HepG2 (cell line): ENCODE data around the gene PNPLA2. TPM values are rescaled to one million over a fixed set of nuclear protein-coding genes. Genes with fewer than 3 reads are reported as not detected.

ENCODE experiments used
- ARNTL ChIP-seq: sonication (generic); formaldehyde crosslinking; IDR thresholded peaks from 2 replicates; pipeline ENCODE4 v1.4.0; 2020; ENCODE audit warnings: mild to moderate bottlenecking, missing genetic modification reagents
- BCL6 ChIP-seq: IDR thresholded peaks from 2 replicates; pipeline ENCODE4 v1.6.1; 2016; ENCODE audit warnings: missing genetic modification reagents, missing compliant biosample characterization
- FOXA3 ChIP-seq: IDR thresholded peaks from 2 replicates; pipeline ENCODE4 v1.6.1; 2016; ENCODE audit warnings: missing genetic modification reagents, missing compliant biosample characterization
- HMG20B ChIP-seq: conservative IDR thresholded peaks from 2 replicates; pipeline ENCODE4 v1.6.1; 2016; ENCODE audit warnings: missing genetic modification reagents, missing compliant biosample characterization
- KAT8 ChIP-seq: IDR thresholded peaks from 2 replicates; pipeline ENCODE4 v1.6.1; 2016; ENCODE audit warnings: missing genetic modification reagents, missing compliant biosample characterization
- KDM5A ChIP-seq: fragments of 200-600 bp; sonication (generic); IDR thresholded peaks from 2 replicates; pipeline ENCODE4 v1.7.0; 2018; ENCODE audit warnings: antibody characterized with exemption, mild to moderate bottlenecking, low read length, borderline replicate concordance
- MED1 ChIP-seq: sonication (generic); formaldehyde crosslinking; IDR thresholded peaks from 2 replicates; pipeline ENCODE4 v1.4.0; 2020; ENCODE audit warnings: missing genetic modification reagents
- MXD4 ChIP-seq: IDR thresholded peaks from 2 replicates; pipeline ENCODE4 v1.6.1; 2016; ENCODE audit warnings: mild to moderate bottlenecking, missing biosample characterization, missing genetic modification reagents
- NFKBIZ ChIP-seq: IDR thresholded peaks from 2 replicates; pipeline ENCODE4 v1.6.1; 2018; ENCODE audit warnings: missing genetic modification reagents, missing compliant biosample characterization
- NFYC ChIP-seq: IDR thresholded peaks from 2 replicates; pipeline ENCODE4 v1.6.1; 2016; ENCODE audit warnings: missing genetic modification reagents, missing compliant biosample characterization
- PPARG ChIP-seq: conservative IDR thresholded peaks from 2 replicates; pipeline ENCODE4 v1.6.1; 2016; ENCODE audit warnings: missing biosample characterization, missing genetic modification reagents
- SALL1 ChIP-seq: sonication (generic); formaldehyde crosslinking; IDR thresholded peaks from 2 replicates; pipeline ENCODE4 v1.8.0; 2022; ENCODE audit warnings: mild to moderate bottlenecking, missing genetic modification reagents
- SIN3B ChIP-seq: fragments of 150-350 bp; IDR thresholded peaks from 2 replicates; pipeline ENCODE4 v1.6.1; 2014; ENCODE audit warnings: low read length
- SP140L ChIP-seq: sonication (generic); formaldehyde crosslinking; IDR thresholded peaks from 2 replicates; pipeline ENCODE4 v1.4.0; 2020; ENCODE audit warnings: missing genetic modification reagents, borderline replicate concordance
- SP2 ChIP-seq: sonication (generic); formaldehyde crosslinking; IDR thresholded peaks from 2 replicates; pipeline ENCODE4 v1.5.1; 2020; ENCODE audit warnings: mild to moderate bottlenecking, missing genetic modification reagents
- SUZ12 ChIP-seq: fragments of 150-350 bp; IDR thresholded peaks from 2 replicates; pipeline ENCODE4 v1.6.1; 2014; ENCODE audit warnings: low read depth, low read length
- TCF12 ChIP-seq, 2 experiments: fragments of 450-650 bp in 1 of 2; sonication (generic) in 1 of 2; formaldehyde crosslinking in 1 of 2; IDR thresholded peaks; 2 replicates each; pipeline versions ENCODE4 v1.6.1 to v1.8.0; 2017 to 2022; ENCODE audit warnings: antibody characterized with exemption in 1 of 2, mild to moderate bottlenecking in 1 of 2, missing genetic modification reagents in 1 of 2, moderate library complexity in 1 of 2
- TGIF2 ChIP-seq: IDR thresholded peaks from 2 replicates; pipeline ENCODE4 v1.6.1; 2016; ENCODE audit warnings: control low read depth, missing compliant biosample characterization
- U2AF2 ChIP-seq: fragments of 200-400 bp; formaldehyde crosslinking; IDR thresholded peaks from 2 replicates; pipeline ENCODE4 v1.6.1; 2017; ENCODE audit warnings: low read depth, mild to moderate bottlenecking, low read length
- ZFP82 ChIP-seq: sonication (generic); formaldehyde crosslinking; IDR thresholded peaks from 2 replicates; pipeline ENCODE4 v1.5.1; 2020; ENCODE audit warnings: mild to moderate bottlenecking, missing genetic modification reagents, borderline replicate concordance
- ZNF382 ChIP-seq: sonication (generic); formaldehyde crosslinking; IDR thresholded peaks from 2 replicates; pipeline ENCODE4 v1.5.0; 2020; ENCODE audit warnings: missing genetic modification reagents, mild to moderate bottlenecking, borderline replicate concordance
- ZNF460 ChIP-seq: sonication (generic); formaldehyde crosslinking; IDR thresholded peaks from 2 replicates; pipeline ENCODE4 v1.5.1; 2020; ENCODE audit warnings: missing genetic modification reagents, mild to moderate bottlenecking, borderline replicate concordance
- ZNF564 ChIP-seq: sonication (generic); formaldehyde crosslinking; IDR thresholded peaks from 2 replicates; pipeline ENCODE4 v1.8.1; 2023; ENCODE audit warnings: mild to moderate bottlenecking, missing genetic modification reagents
- ZNF569 ChIP-seq: sonication (generic); formaldehyde crosslinking; IDR thresholded peaks from 2 replicates; pipeline ENCODE4 v1.5.0; 2020; ENCODE audit warnings: mild to moderate bottlenecking, missing genetic modification reagents, moderate library complexity, borderline replicate concordance
- ZNF589 ChIP-seq: sonication (generic); formaldehyde crosslinking; conservative IDR thresholded peaks from 2 replicates; pipeline ENCODE4 v1.8.0; 2022; ENCODE audit warnings: mild to moderate bottlenecking, moderate library complexity, missing genetic modification reagents
- ZNF709 ChIP-seq: sonication (generic); formaldehyde crosslinking; IDR thresholded peaks from 2 replicates; pipeline ENCODE4 v1.5.0; 2020; ENCODE audit warnings: mild to moderate bottlenecking, missing genetic modification reagents
- polyA plus RNA-seq, 8 experiments: library from polyadenylated mRNA; depleted of rRNA in 3 of 8; stranded (reverse) in 7 of 8; unstranded in 1 of 8; fragments of >200 nt; fragmentation: Illumina TruSeq in 4 of 8; extraction: Trizol in 4 of 8; gene quantifications; 2 replicates each; pipeline versions ENCODE4 v1.2.1 to v1.2.3, GENCODE V29; 2011 to 2016; ENCODE audit warnings: low read depth in 4 of 8, missing spikeins in 1 of 8, mixed read lengths in 1 of 8; ENCODE audit not compliant: insufficient read depth in 1 of 8
- total RNA-seq, 5 experiments: library from RNA; depleted of rRNA; stranded (reverse); fragments of >200 nt; fragmentation: Illumina TruSeq; extraction: Trizol; gene quantifications; 2 replicates each; pipeline ENCODE4 v1.2.3, GENCODE V29; 2016; ENCODE audit warnings: low read depth in 1 of 5
- TF ChIP-seq, protein P1 (sequence below): IDR thresholded peaks from 2 replicates; pipeline ENCODE4 v1.6.1; 2018; ENCODE audit warnings: missing genetic modification reagents
- TF ChIP-seq, protein P2 (sequence below): sonication (generic); formaldehyde crosslinking; conservative IDR thresholded peaks from 2 replicates; pipeline ENCODE4 v1.4.0; 2020; ENCODE audit warnings: missing genetic modification reagents
- TF ChIP-seq, protein P3 (sequence below): sonication (generic); formaldehyde crosslinking; conservative IDR thresholded peaks from 2 replicates; pipeline ENCODE4 v1.5.0; 2020; ENCODE audit warnings: missing genetic modification reagents

PNPLA2 gene
- total and polyA plus RNA-seq, 2 of the 13 experiments (the other 11 are each of a cell fraction or from before 2014, with no cell fraction given), result 10.5 to 43.2 TPM

DNA sequence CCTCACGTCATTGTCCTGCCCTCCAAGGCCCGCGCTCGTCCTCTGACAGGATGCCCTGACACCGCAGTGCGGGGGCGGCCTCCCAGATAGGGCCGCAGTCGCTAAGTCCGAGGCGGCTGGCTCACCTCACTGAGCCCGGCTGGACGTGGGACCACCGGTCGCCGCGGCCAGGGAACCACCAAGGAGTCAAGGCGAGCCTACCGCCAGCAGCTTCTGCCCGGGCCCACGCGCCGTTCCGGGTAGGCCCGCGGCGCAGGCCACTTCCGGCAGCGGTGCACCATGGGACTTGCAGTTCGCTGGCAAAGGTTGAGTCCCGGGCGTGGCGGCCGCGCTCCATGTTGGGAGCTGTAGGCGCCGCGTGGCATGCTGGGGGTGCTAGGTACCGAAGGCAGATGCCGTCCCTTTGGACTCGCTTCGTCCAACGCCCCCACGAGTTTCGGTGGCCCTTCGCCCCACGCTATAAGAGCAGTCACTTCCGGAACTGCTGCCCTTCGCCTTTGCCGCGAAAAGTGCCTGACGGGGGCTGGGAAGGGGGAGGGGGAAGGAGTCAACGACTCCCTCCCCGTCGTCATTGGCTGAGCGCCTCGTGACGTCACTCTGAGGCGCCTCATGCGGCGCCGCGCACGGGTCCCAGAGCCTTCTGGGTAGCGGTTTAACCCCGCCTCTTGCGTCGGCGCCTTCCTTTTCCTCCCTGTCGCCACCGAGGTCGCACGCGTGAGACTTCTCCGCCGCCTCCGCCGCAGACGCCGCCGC lies 9.3 kb upstream of the PNPLA2 start, which contains the start of gene RPLP2 (continued):
- TF ChIP-seq TCF12 (IDR thresholded peaks at IDR 0.05) (no peak), TCF12 (CRISPR knock-in tag; IDR thresholded peaks at IDR 0.05) (no peak), KAT8 (peak; percentile 94), SIN3B (peak; percentile 49; the same call in 1 of the 2 replicates), NFYC (CRISPR knock-in tag) (peak; percentile 90), U2AF2 (no peak), HMG20B (no peak; the same call in 1 of the 2 replicates), KDM5A (peak; percentile 81), MED1 (CRISPR knock-in tag) (peak; percentile 68), ZNF460 (CRISPR knock-in tag) (no peak; the same call in 1 of the 2 replicates), SP140L (CRISPR knock-in tag) (no peak), FOXA3 (CRISPR knock-in tag) (peak; percentile 34; the same call in 1 of the 2 replicates), MXD4 (peak; percentile 92), BCL6 (peak; percentile 63), ZNF569 (CRISPR knock-in tag) (no peak), PPARG (CRISPR knock-in tag) (no peak; the same call in none of the 2 replicates), SUZ12 (peak; percentile 60), TGIF2 (CRISPR knock-in tag) (peak; percentile 78; the same call in 1 of the 2 replicates), SP2 (CRISPR knock-in tag) (peak; percentile 72), ARNTL (CRISPR knock-in tag) (peak; percentile 87), ZNF589 (peak; percentile 65; the same call in 1 of the 2 replicates), ZNF709 (CRISPR knock-in tag) (peak; percentile 80), ZFP82 (CRISPR knock-in tag) (peak; percentile 96), ZNF564 (CRISPR knock-in tag) (peak; percentile 35), NFKBIZ (0 out of 2 replicates have a peak, but pooled peaks have one; percentile 13), ZNF382 (CRISPR knock-in tag) (no peak), SALL1 (CRISPR knock-in tag) (peak; percentile 85)
- TF ChIP-seq, protein P1, sequence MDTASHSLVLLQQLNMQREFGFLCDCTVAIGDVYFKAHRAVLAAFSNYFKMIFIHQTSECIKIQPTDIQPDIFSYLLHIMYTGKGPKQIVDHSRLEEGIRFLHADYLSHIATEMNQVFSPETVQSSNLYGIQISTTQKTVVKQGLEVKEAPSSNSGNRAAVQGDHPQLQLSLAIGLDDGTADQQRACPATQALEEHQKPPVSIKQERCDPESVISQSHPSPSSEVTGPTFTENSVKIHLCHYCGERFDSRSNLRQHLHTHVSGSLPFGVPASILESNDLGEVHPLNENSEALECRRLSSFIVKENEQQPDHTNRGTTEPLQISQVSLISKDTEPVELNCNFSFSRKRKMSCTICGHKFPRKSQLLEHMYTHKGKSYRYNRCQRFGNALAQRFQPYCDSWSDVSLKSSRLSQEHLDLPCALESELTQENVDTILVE (CRISPR knock-in tag), result 0 out of 2 replicates have a peak, but pooled peaks have one; percentile 15
- TF ChIP-seq, protein P2, sequence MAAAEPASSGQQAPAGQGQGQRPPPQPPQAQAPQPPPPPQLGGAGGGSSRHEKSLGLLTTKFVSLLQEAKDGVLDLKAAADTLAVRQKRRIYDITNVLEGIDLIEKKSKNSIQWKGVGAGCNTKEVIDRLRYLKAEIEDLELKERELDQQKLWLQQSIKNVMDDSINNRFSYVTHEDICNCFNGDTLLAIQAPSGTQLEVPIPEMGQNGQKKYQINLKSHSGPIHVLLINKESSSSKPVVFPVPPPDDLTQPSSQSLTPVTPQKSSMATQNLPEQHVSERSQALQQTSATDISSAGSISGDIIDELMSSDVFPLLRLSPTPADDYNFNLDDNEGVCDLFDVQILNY, result peak; percentile 9; the same call in 1 of the 2 replicates
- TF ChIP-seq, protein P3, sequence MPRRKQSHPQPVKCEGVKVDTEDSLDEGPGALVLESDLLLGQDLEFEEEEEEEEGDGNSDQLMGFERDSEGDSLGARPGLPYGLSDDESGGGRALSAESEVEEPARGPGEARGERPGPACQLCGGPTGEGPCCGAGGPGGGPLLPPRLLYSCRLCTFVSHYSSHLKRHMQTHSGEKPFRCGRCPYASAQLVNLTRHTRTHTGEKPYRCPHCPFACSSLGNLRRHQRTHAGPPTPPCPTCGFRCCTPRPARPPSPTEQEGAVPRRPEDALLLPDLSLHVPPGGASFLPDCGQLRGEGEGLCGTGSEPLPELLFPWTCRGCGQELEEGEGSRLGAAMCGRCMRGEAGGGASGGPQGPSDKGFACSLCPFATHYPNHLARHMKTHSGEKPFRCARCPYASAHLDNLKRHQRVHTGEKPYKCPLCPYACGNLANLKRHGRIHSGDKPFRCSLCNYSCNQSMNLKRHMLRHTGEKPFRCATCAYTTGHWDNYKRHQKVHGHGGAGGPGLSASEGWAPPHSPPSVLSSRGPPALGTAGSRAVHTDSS (CRISPR knock-in tag), result no peak
